K562 (cell line): ENCODE data around the gene KISS1R. TPM values are rescaled to one million over a fixed set of nuclear protein-coding genes. Genes with fewer than 3 reads are reported as not detected.
A peak's percentile ranks its signal among the peaks of the same experiment; 100 is the strongest.

Source experiments
- ATAC-seq: fragments of 200-7000 bp; cut with Tn5 transposase; 3 replicates; pipeline ENCODE4 v1.9.1; 2020; ENCODE audit warnings: moderate library complexity
- BruUV-seq: library from RNA; stranded (reverse); fragments of 400-500 nt; replicated peaks from 2 replicates; lab custom pipeline; 2021; lab: Mats Ljungman, UMichigan
- CTCF ChIA-PET: fragments of 300-600 bp; formaldehyde crosslinking; extraction: SDS; loops from one replicate; lab custom pipeline; 2021; ENCODE audit warnings: low intra/inter-chr PET ratio; lab: Yijun Ruan, JAX
- POLR2A ChIA-PET: fragments of 300-600, 350-650 bp; sonication (Branson Sonifier 250); formaldehyde crosslinking; extraction: SDS; loops from one replicate; lab custom pipeline; 2021; ENCODE audit warnings: antibody characterized with exemption, inconsistent platforms; lab: Yijun Ruan, JAX
- DNase-seq, 4 experiments: peaks; one replicate each; pipeline versions ENCODE4 v3.0.0 to v3.0.0-alpha.2; 2011 to 2018; ENCODE audit warnings: low spot score in 3 of 4, mixed read lengths in 3 of 4; ENCODE audit errors: extremely low read depth in 1 of 4
- FAIRE-seq: peaks from 2 replicates; lab custom pipeline; 2011; peaks lifted over from hg19 to GRCh38; lab: Jason Lieb, UNC
- H2AFZ ChIP-seq: 2 replicates; pipeline ENCODE4 v1.6.0; 2011; ENCODE audit warnings: low read depth, low read length, control low read depth, inconsistent platforms
- H3K27ac ChIP-seq: fragments of 200-600 bp; 3 replicates; pipeline ENCODE4 v1.8.0; 2011; ENCODE audit warnings: low read depth, mild to moderate bottlenecking, control low read depth, inconsistent platforms, low read length, moderate library complexity, mixed read lengths; ENCODE audit errors: extremely low read depth
- H3K27me3 ChIP-seq, 2 experiments: fragments of 300-600 bp in 1 of 2; 2 replicates in 1 of 2; 3 replicates in 1 of 2; pipeline versions ENCODE4 v1.6.0 to v1.8.0; 2011; ENCODE audit warnings: inconsistent platforms in 2 of 2, low read length in 2 of 2, mild to moderate bottlenecking in 1 of 2, mixed read lengths in 1 of 2, moderate library complexity in 1 of 2; ENCODE audit not compliant: control insufficient read depth in 2 of 2, insufficient read depth in 2 of 2
- H3K36me3 ChIP-seq: fragments of 300-600 bp; 3 replicates; pipeline ENCODE4 v1.8.0; 2011; ENCODE audit warnings: mild to moderate bottlenecking, low read length, inconsistent platforms; ENCODE audit not compliant: control insufficient read depth, insufficient read depth
- H3K4me1 ChIP-seq, 2 experiments: fragments of 200-600 bp in 1 of 2; replicated peaks in 1 of 2; 2 replicates in 1 of 2; 3 replicates in 1 of 2; pipeline versions ENCODE4 v1.5.1 to v1.8.0; 2011; ENCODE audit warnings: inconsistent platforms in 2 of 2, low read length in 2 of 2, mild to moderate bottlenecking in 1 of 2, mixed read lengths in 1 of 2, moderate library complexity in 1 of 2; ENCODE audit not compliant: control insufficient read depth in 2 of 2, insufficient read depth in 2 of 2
- H3K4me2 ChIP-seq: 2 replicates; pipeline ENCODE4 v1.6.1; 2011; ENCODE audit warnings: low read length, control low read depth, inconsistent platforms, mixed read lengths; ENCODE audit not compliant: insufficient read depth
- H3K4me3 ChIP-seq: fragments of 200-600 bp; sonication (generic), shearing (Covaris generic); 2 replicates; pipeline ENCODE4 v1.5.1; 2016; ENCODE audit warnings: control low read depth, inconsistent platforms
- H3K79me2 ChIP-seq: fragments of 200-600 bp; 3 replicates; pipeline ENCODE4 v1.8.0; 2011; ENCODE audit warnings: low read length, inconsistent platforms; ENCODE audit not compliant: control insufficient read depth, insufficient read depth
- H3K9ac ChIP-seq, 2 experiments: 2 replicates each; pipeline versions ENCODE4 v1.6.0 to v1.6.1; 2011; ENCODE audit warnings: low read depth in 2 of 2, low read length in 2 of 2, control low read depth in 1 of 2, inconsistent platforms in 1 of 2, mild to moderate bottlenecking in 1 of 2, mixed read lengths in 1 of 2; ENCODE audit not compliant: insufficient read depth in 1 of 2
- H3K9me1 ChIP-seq: one replicate; pipeline ENCODE4 v1.6.0; 2011; ENCODE audit warnings: inconsistent platforms, mild to moderate bottlenecking, low read length, moderate library complexity; ENCODE audit not compliant: control insufficient read depth, insufficient read depth
- H3K9me3 ChIP-seq: replicated peaks from 2 replicates; pipeline ENCODE4 v1.5.1; 2011; ENCODE audit warnings: low read depth, low read length, inconsistent platforms; ENCODE audit not compliant: control insufficient read depth, insufficient read depth
- H4K20me1 ChIP-seq: replicated peaks from 2 replicates; pipeline ENCODE4 v1.6.1; 2011; ENCODE audit warnings: low read length, inconsistent platforms, mixed read lengths; ENCODE audit not compliant: control insufficient read depth, insufficient read depth
- ADNP ChIP-seq: fragments of 200-800 bp; sonication (Bioruptor generic); IDR thresholded peaks from 2 replicates; pipeline ENCODE4 v1.6.1; 2016; ENCODE audit warnings: missing genetic modification characterization, missing compliant biosample characterization
- BCOR ChIP-seq: fragments of 450-650 bp; IDR thresholded peaks from 2 replicates; pipeline ENCODE4 v1.6.1; 2016
- BDP1 ChIP-seq: IDR thresholded peaks from 3 replicates; pipeline ENCODE4 v1.6.1; 2011; ENCODE audit not compliant: insufficient read length, insufficient read depth
- CHD4 ChIP-seq: fragments of 200-600 bp; sonication (generic); IDR thresholded peaks from 3 replicates; pipeline ENCODE4 v1.6.1; 2012; ENCODE audit warnings: low read depth, mild to moderate bottlenecking, mixed read lengths, low read length, inconsistent platforms; ENCODE audit not compliant: insufficient read depth, insufficient replicate concordance, poor library complexity, severe bottlenecking
- HMBOX1 ChIP-seq: sonication (generic); IDR thresholded peaks from 2 replicates; pipeline ENCODE4 v1.6.1; 2016
- IFI16 ChIP-seq: fragments of 250-450 bp; sonication (Bioruptor Pico); IDR thresholded peaks from 2 replicates; pipeline ENCODE4 v2.1.2; 2022; ENCODE audit warnings: mild to moderate bottlenecking, inconsistent platforms
- KLF1 ChIP-seq: fragments of 450-650 bp; IDR thresholded peaks from 2 replicates; pipeline ENCODE4 v1.6.1; 2016; ENCODE audit warnings: missing genetic modification characterization, missing compliant biosample characterization
- MAFF ChIP-seq: IDR thresholded peaks from 2 replicates; pipeline ENCODE4 v1.6.1; 2012; ENCODE audit warnings: low read length, improper control_type of control experiment
- RBM25 ChIP-seq: fragments of 200-400 bp; formaldehyde crosslinking; IDR thresholded peaks from 2 replicates; pipeline ENCODE4 v1.6.1; 2018; ENCODE audit warnings: low read length, low read depth, moderate library complexity; ENCODE audit not compliant: severe bottlenecking
- SMARCA5 ChIP-seq: fragments of 450-650 bp; IDR thresholded peaks from 2 replicates; pipeline ENCODE4 v1.6.1; 2016
- SUPT5H ChIP-seq: fragments of 450-650 bp; IDR thresholded peaks from 2 replicates; pipeline ENCODE4 v1.6.1; 2016
- TRIM28 ChIP-seq: fragments of 450-650 bp; IDR thresholded peaks from 2 replicates; pipeline ENCODE4 v1.6.1; 2017
- XRCC5 ChIP-seq: fragments of 200-400 bp; formaldehyde crosslinking; IDR thresholded peaks from 2 replicates; pipeline ENCODE4 v1.6.1; 2017; ENCODE audit warnings: low read depth, mild to moderate bottlenecking, low read length
- ZKSCAN8 ChIP-seq: fragments of 200-800 bp; sonication (Bioruptor generic); IDR thresholded peaks from 2 replicates; pipeline ENCODE4 v1.6.1; 2016; ENCODE audit warnings: missing genetic modification characterization, missing compliant biosample characterization
- ZNF274 ChIP-seq: IDR thresholded peaks from 2 replicates; pipeline ENCODE4 v1.6.1; 2011; ENCODE audit warnings: low read depth, mild to moderate bottlenecking, low read length, moderate library complexity, borderline replicate concordance
- ZNF347 ChIP-seq: fragments of 450-650 bp; formaldehyde crosslinking; IDR thresholded peaks from 2 replicates; pipeline ENCODE4 v1.4.0; 2020; ENCODE audit warnings: low read depth, mild to moderate bottlenecking, moderate library complexity
- WGBS: fragments of 100-300 bp; shearing (Covaris generic); methylation state at CpG from one replicate; pipeline ENCODE4 v1.1.6; 2016; ENCODE audit warnings: low coverage, mixed read lengths; ENCODE audit not compliant: insufficient coverage; ENCODE audit errors: missing lambda C conversion rate; 5-methylcytosine and 5-hydroxymethylcytosine counted together
- in situ Hi-C: fragments of 300-500 bp; cut with MboI; formaldehyde crosslinking; loops from 4 replicates; pipeline ENCODE4 v1.15.0; 2018; ENCODE audit warnings: inconsistent platforms, mixed read lengths
- intact Hi-C: fragments of 100-400 bp; cut with micrococcal nuclease; formaldehyde crosslinking; loops from 2 replicates; pipeline ENCODE4 v1.14.2; 2022
- polyA plus RNA-seq, 8 experiments: library from polyadenylated mRNA; depleted of rRNA in 4 of 8; stranded (reverse) in 5 of 8; unstranded in 3 of 8; fragments of >200 nt; fragmentation: Nextera tagmentation in 2 of 8; fragmentation: Illumina TruSeq in 1 of 8; extraction: Ambion mirVana in 2 of 8; extraction: Trizol in 1 of 8; gene quantifications; 2 replicates each; pipeline versions ENCODE4 v1.2.1 to v1.2.3, GENCODE V29; 2011 to 2014; ENCODE audit warnings: inconsistent platforms in 1 of 8, missing spikeins in 1 of 8
- total RNA-seq, 7 experiments: library from RNA; depleted of rRNA in 6 of 7; stranded (reverse); fragments of >200 nt in 6 of 7; fragmentation: Illumina TruSeq in 2 of 7; extraction: Trizol in 2 of 7; gene quantifications; 2 replicates each; pipeline versions ENCODE4 v1.2.1 to v1.2.3, GENCODE V29; 2011 to 2021; ENCODE audit warnings: low replicate concordance in 1 of 7

Gene KISS1R
- total and polyA plus RNA-seq, 9 of the 15 experiments (the other 6 are each of a cell fraction or from before 2014, with no cell fraction given) = 0.37 to 39.4 (median 2.0) TPM

- no TSS peak for BruUV-seq
- TF ChIP-seq KLF1 (tag) (no peak), BCOR (peak; percentile 83), ZNF347 (CRISPR knock-in tag) (no peak), MAFF (no peak), IFI16 (CRISPR knock-in tag) (no peak), CHD4 (peak; percentile 54), SUPT5H (peak; percentile 24; the same call in 1 of the 2 replicates), ZKSCAN8 (peak; percentile 98), ZNF274 (0 out of 2 replicates have a peak, but pooled peaks have one; percentile 1), BDP1 (no peak), SMARCA5 (peak; percentile 53; the same call in 1 of the 2 replicates), XRCC5 (no peak), TRIM28 (peak; percentile 61; the same call in 1 of the 2 replicates), RBM25 (peak; percentile 50), HMBOX1 (no peak), ADNP (tag) (peak; percentile 59; the same call in 1 of the 2 replicates)
- TF ChIP-seq, all 486 proteins: peak for 9
These were observed 26.5 kb downstream of the KISS1R start for GRCh38 chr19:943551-944170.

More at GRCh38 chr19:943551-944170, 26.5 kb downstream of the KISS1R start:
- POLR2A ChIA-PET = interaction anchor here (0.6 to 1.1 kb wide), 4 partner anchors 9 to 1038 kb away, joined by 3 to 4 read pairs (median 4); no protein-coding TSS in a partner anchor
- no peak for FAIRE-seq
- peaks cover 13 to 80% of the 10 kb centered on the region in 2 experiments for H3K4me1 ChIP-seq
- no peaks in the 10 kb centered on the region for H3K9me3 ChIP-seq
- peak overlapping the region in 1 of 2 experiments; percentile 81; a peak in 2 of 4 replicates for H3K9ac ChIP-seq
- in situ Hi-C loops = no loop called here
- ATAC-seq = no peak
- H3K79me2 ChIP-seq = peaks cover 86% of the 10 kb centered on the region
- DNase-seq = no peak
- H3K27ac ChIP-seq = no peak overlapping the region
- 52% methylated on average over 9 of the region's 17 CpGs for WGBS
- CTCF ChIA-PET = no interaction called here
- no peaks in the 10 kb centered on the region for H3K27me3 ChIP-seq
- peaks cover 6% of the 10 kb centered on the region for H3K9me1 ChIP-seq
- H3K4me3 ChIP-seq = no peak overlapping the region
- H2AFZ ChIP-seq = no peak overlapping the region
- H4K20me1 ChIP-seq = peaks cover 24% of the 10 kb centered on the region
- intact Hi-C loops = no loop called here
- peaks cover 68% of the 10 kb centered on the region; the same call in 2 of the 3 replicates for H3K36me3 ChIP-seq
- H3K4me2 ChIP-seq = peak overlapping the region; percentile 55
